Right atrium auricular region (tissue), 2 donors: ENCODE results near the gene SLC35G6. TPM values are rescaled to one million over a fixed set of nuclear protein-coding genes. Genes with fewer than 3 reads are reported as not detected.

Experiments used
- DNase-seq: peaks from one replicate; pipeline ENCODE4 v3.0.0-alpha.2; 2019; ENCODE audit warnings: low spot score
- H3K27ac ChIP-seq, 2 donors: fragments of 200-600 bp; sonication (generic); 1 replicate in 1 of 2; 2 replicates in 1 of 2; pipeline ENCODE4 v1.5.1; 2016 to 2019
- H3K27me3 ChIP-seq, 2 donors: fragments of 200-600 bp; sonication (generic); one replicate each; pipeline versions ENCODE4 v1.5.1 to v1.6.0; 2017 to 2019
- H3K36me3 ChIP-seq: fragments of 200-600 bp; sonication (generic); one replicate; pipeline ENCODE4 v1.5.1; 2016
- H3K4me1 ChIP-seq, 2 donors: fragments of 200-600 bp; sonication (generic); one replicate each; pipeline versions ENCODE4 v1.5.1 to v1.6.0; 2017 to 2019
- H3K4me3 ChIP-seq, 2 donors: fragments of 200-600 bp; sonication (generic); 1 replicate in 1 of 2; 2 replicates in 1 of 2; pipeline ENCODE4 v1.5.1; 2017 to 2019; ENCODE audit warnings: mild to moderate bottlenecking in 1 of 2, moderate library complexity in 1 of 2
- H3K9me3 ChIP-seq, 2 donors: fragments of 200-600 bp; sonication (generic); one replicate each; pipeline ENCODE4 v1.5.1; 2019
- CTCF ChIP-seq, 2 donors: fragments of 200-600 bp; sonication (generic); IDR thresholded peaks; one replicate each; pipeline ENCODE4 v1.5.1; 2019; ENCODE audit warnings: antibody characterized with exemption in 2 of 2
- total RNA-seq, 2 donors: library from RNA; depleted of rRNA; stranded (reverse); fragments of >200 nt; gene quantifications; one replicate each; pipeline ENCODE4 v1.1.0, GENCODE V29; 2016

SLC35G6 gene
- total RNA-seq, 2 donors from 2014 or later, result not detected

DNA sequence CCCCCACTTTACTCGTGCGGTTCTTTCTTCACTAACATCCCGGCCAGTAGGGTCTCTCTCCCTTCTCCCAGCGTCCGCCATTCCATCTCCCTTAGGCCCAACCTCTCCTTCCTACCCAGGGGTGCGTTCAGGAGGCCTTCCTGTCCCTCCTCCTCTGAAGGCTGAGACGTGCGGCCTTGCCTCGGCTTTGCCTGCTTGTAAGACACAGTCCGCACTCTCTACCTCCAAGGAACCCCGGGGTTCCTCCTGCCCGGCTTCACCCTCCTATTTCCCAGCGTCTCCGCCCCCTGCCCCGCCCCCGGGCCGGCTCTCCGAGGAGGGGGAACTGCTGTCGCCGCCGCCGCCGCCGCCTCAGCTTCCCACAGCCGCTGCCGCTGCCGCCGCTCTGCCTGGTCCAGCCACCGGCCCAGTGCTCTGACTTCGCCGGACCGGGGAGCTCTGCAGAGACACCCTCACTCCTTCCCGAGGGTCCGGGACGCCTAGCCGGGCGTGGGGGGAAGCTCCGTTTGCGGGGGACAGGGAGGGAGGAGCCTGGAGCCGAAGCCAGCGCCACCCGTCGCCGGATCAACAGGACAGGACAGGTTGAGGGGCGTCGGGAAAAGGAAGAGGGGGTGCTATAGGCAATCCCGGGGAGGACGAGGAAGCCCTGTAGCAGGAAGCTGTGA is 43.2 kb upstream of the SLC35G6 start:
- peak overlapping the region; percentile 83 to 85 for H3K27ac ChIP-seq
- H3K27me3 ChIP-seq, result peaks cover 0 to 9% of the 10 kb centered on the region in 2 donors
- no peaks in the 10 kb centered on the region for H3K36me3 ChIP-seq
- no peak for TF ChIP-seq CTCF (IDR thresholded peaks at IDR 0.05)
- peak; percentile 62 for DNase-seq
- no peaks in the 10 kb centered on the region for H3K9me3 ChIP-seq
- H3K4me1 ChIP-seq, result peaks cover 0 to 57% of the 10 kb centered on the region in 2 donors
- H3K4me3 ChIP-seq, result peak overlapping the region; percentile 42 to 60

- Histone ChIP-seq H3K9me3 (no peaks in the 10 kb centered on the region), H3K27me3 (peaks cover 0 to 9% of the 10 kb centered on the region in 2 donors), H3K27ac (peak overlapping the region; percentile 83 to 85), H3K4me1 (peaks cover 0 to 57% of the 10 kb centered on the region in 2 donors), H3K4me3 (peak overlapping the region; percentile 42 to 60), H3K36me3 (no peaks in the 10 kb centered on the region)
- DNase-seq, result no peak
- TF ChIP-seq CTCF (IDR thresholded peaks at IDR 0.05), result no peak
These were observed 42.4 kb upstream of the SLC35G6 start for GRCh38 chr17:7438656-7439460.

DNA sequence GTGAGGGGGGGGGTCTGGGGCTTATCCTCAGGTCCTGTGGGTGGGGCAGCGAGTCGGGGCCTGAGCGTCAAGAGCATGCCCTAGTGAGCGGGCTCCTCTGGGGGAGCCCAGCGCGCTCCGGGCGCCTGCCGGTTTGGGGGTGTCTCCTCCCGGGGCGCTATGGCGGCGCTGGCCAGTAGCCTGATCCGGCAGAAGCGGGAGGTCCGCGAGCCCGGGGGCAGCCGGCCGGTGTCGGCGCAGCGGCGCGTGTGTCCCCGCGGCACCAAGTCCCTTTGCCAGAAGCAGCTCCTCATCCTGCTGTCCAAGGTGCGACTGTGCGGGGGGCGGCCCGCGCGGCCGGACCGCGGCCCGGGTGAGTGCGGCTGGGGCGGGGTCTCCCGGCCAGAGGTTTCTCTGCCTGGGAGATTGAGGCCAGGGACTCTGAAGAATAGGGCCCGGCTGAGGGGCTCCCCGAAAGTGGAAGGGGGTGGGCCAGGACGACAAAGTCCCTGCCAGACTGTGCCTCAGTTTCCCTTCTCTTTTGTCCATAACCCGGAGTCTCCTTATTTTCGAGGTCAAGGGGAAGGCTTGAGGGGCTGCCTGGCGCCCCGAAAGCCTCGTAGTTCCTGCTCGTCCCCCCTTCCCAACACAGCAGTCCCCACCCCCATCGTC is 41.7 kb upstream of the SLC35G6 start, which contains the start of gene FGF11:
Gene FGF11, plus strand, starts transcription at position 51 of the 651 bp plus-strand sequence. Its CDS starts 109 bp downstream, at position 160.
- H3K4me1 ChIP-seq, result peaks cover 0 to 61% of the 10 kb centered on the region in 2 donors
- H3K9me3 ChIP-seq, result no peaks in the 10 kb centered on the region
- no peaks in the 10 kb centered on the region for H3K36me3 ChIP-seq
- TF ChIP-seq CTCF (IDR thresholded peaks at IDR 0.05), result no peak
- no peak for DNase-seq
- peak within 1 kb of the TSS; percentile 83 to 85 for H3K27ac ChIP-seq
- peaks cover 0 to 9% of the 10 kb centered on the region in 2 donors for H3K27me3 ChIP-seq
- H3K4me3 ChIP-seq, result peak within 1 kb of the TSS; percentile 42 to 60

GRCh38 chr17:7440113-7440833 is 41.0 kb upstream of the SLC35G6 start:
- Histone ChIP-seq H3K36me3 (no peaks in the 10 kb centered on the region), H3K4me3 (peak overlapping the region; percentile 32 to 56), H3K4me1 (peaks cover 0 to 67% of the 10 kb centered on the region in 2 donors), H3K9me3 (no peaks in the 10 kb centered on the region), H3K27me3 (peaks cover 0 to 9% of the 10 kb centered on the region in 2 donors), H3K27ac (peak overlapping the region; percentile 83 to 84)
- TF ChIP-seq CTCF (IDR thresholded peaks at IDR 0.05), result no peak
- DNase-seq, result peak; percentile 63

DNA sequence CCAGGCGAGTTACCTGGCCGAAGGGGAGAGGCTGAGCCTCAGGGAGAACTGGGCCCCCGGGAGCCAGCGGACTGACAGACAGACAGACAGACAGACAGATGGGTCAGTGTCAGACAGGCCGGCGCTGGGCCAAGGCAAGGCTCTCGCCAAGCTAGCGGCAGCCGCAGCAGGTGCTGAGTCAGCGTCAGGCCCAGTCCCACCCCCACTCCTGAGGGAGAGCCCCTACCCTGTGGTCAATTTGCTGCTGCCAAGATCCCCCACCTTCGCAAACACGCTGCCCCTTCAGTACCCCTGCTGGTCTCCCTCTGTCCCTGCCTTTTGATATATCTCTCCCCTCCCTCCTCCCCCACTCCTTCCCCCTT is 40.4 kb upstream of the SLC35G6 start:
- H3K27ac ChIP-seq, result peak overlapping the region; percentile 83 to 84
- no peak for DNase-seq
- H3K27me3 ChIP-seq, result peaks cover 0 to 9% of the 10 kb centered on the region in 2 donors
- H3K9me3 ChIP-seq, result no peaks in the 10 kb centered on the region
- no peaks in the 10 kb centered on the region for H3K36me3 ChIP-seq
- TF ChIP-seq CTCF (IDR thresholded peaks at IDR 0.05), result no peak
- H3K4me3 ChIP-seq, result peak overlapping the region in 1 of 2 donors; percentile 56
- H3K4me1 ChIP-seq, result peaks cover 0 to 67% of the 10 kb centered on the region in 2 donors
